Common myeloid progenitor, CD34-positive (primary cell): ENCODE data around the gene SLC7A6.
A peak's percentile ranks its signal among the peaks of the same experiment; 100 is the strongest.

Source experiments
- CTCF ChIA-PET: fragments of 350-600 bp; sonication (Branson Sonifier 250); formaldehyde crosslinking; loops from one replicate; lab custom pipeline; 2021; ENCODE audit warnings: antibody characterized with exemption; lab: Charles Lee
- POLR2A ChIA-PET: fragments of 350-600 bp; sonication (Branson Sonifier 250); formaldehyde crosslinking; loops from one replicate; lab custom pipeline; 2021; ENCODE audit warnings: antibody characterized with exemption; lab: Charles Lee
- DNase-seq, 3 donors: peaks; one replicate each; pipeline versions ENCODE4 v3.0.0 to v3.0.0-alpha.2; 2013
- H3K27ac ChIP-seq, 2 experiments: 1 replicate in 1 of 2; 2 replicates in 1 of 2; pipeline ENCODE4 v1.7.0; 2013; ENCODE audit warnings: inconsistent platforms in 2 of 2, low read length in 2 of 2, mild to moderate bottlenecking in 2 of 2, low read depth in 1 of 2, moderate library complexity in 1 of 2; ENCODE audit not compliant: severe bottlenecking in 2 of 2, insufficient read depth in 1 of 2, poor library complexity in 1 of 2
- H3K27me3 ChIP-seq, 5 experiments: replicated peaks in 2 of 5; 1 replicate in 3 of 5; 2 replicates in 2 of 5; pipeline versions ENCODE4 v1.6.1 to v1.7.0; 2013; ENCODE audit warnings: low read length in 4 of 5, mild to moderate bottlenecking in 2 of 5, moderate library complexity in 2 of 5, inconsistent platforms in 1 of 5; ENCODE audit not compliant: insufficient read depth in 5 of 5, control insufficient read depth in 4 of 5
- H3K36me3 ChIP-seq, 4 experiments: 1 replicate in 2 of 4; 2 replicates in 2 of 4; pipeline versions ENCODE4 v1.6.1 to v1.7.0; 2013; ENCODE audit warnings: low read length in 3 of 4, control low read depth in 1 of 4, mild to moderate bottlenecking in 1 of 4; ENCODE audit not compliant: control insufficient read depth in 4 of 4, insufficient read depth in 4 of 4
- H3K4me1 ChIP-seq, 4 experiments: 1 replicate in 3 of 4; 2 replicates in 1 of 4; pipeline versions ENCODE4 v1.6.1 to v1.7.1; 2013; ENCODE audit warnings: low read length in 3 of 4, mild to moderate bottlenecking in 3 of 4, control low read depth in 1 of 4, inconsistent platforms in 1 of 4, moderate library complexity in 1 of 4; ENCODE audit not compliant: control insufficient read depth in 4 of 4, insufficient read depth in 4 of 4; ENCODE audit errors: control extremely low read depth in 1 of 4
- H3K4me3 ChIP-seq, 7 experiments: 1 replicate in 4 of 7; 2 replicates in 3 of 7; pipeline versions ENCODE4 v1.5.1 to v1.7.0; 2013; ENCODE audit warnings: mild to moderate bottlenecking in 7 of 7, low read length in 6 of 7, moderate library complexity in 6 of 7, inconsistent platforms in 2 of 7, low read depth in 2 of 7, control low read depth in 1 of 7; ENCODE audit not compliant: insufficient read depth in 4 of 7, control insufficient read depth in 1 of 7; ENCODE audit errors: extremely low read depth in 1 of 7
- H3K9me3 ChIP-seq, 5 experiments: 1 replicate in 4 of 5; 2 replicates in 1 of 5; pipeline versions ENCODE4 v1.6.1 to v1.7.1; 2013; ENCODE audit warnings: low read length in 4 of 5, mild to moderate bottlenecking in 2 of 5, inconsistent platforms in 1 of 5, low read depth in 1 of 5, moderate library complexity in 1 of 5; ENCODE audit not compliant: control insufficient read depth in 4 of 5, insufficient read depth in 2 of 5; ENCODE audit errors: control extremely low read depth in 1 of 5
- WGBS: methylation state at CpG from one replicate; pipeline ENCODE4 v1.1.5; 2013; ENCODE audit not compliant: insufficient coverage; 5-methylcytosine and 5-hydroxymethylcytosine counted together

Gene SLC7A6

DNA sequence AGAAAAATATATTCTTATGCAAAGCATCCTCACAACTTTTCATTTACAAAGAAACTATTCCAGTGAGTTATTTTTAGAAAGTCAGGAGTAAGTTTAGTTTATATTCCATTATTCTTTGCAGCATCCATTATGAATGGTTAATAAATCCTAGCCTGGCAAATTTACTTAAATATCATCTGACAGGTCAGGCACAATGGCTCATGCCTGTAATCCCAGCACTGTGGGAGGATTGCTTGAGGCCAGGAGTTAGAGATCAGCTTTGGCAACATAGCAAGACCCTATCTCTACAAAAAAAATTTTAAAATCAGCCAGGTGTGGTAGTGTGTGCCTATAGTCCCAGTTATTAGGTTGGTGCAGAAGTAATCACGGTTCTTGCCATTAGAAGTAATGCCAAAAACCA, 41.3 kb upstream of the SLC7A6 start:
- Histone ChIP-seq H3K36me3 (peaks cover 0 to 23% (median under 1%) of the 10 kb centered on the region in 4 experiments), H3K9me3 (no peaks in the 10 kb centered on the region), H3K27me3 (no peaks in the 10 kb centered on the region), H3K4me3 (no peak overlapping the region), H3K4me1 (peaks cover 0 to 18% (median 13%) of the 10 kb centered on the region in 4 experiments), H3K27ac (no peak overlapping the region)
- POLR2A ChIA-PET: no interaction called here
- DNase-seq: no peak
- CTCF ChIA-PET: no interaction called here
- WGBS: no CpG with 5 or more reads among the region's 1 CpG

DNA sequence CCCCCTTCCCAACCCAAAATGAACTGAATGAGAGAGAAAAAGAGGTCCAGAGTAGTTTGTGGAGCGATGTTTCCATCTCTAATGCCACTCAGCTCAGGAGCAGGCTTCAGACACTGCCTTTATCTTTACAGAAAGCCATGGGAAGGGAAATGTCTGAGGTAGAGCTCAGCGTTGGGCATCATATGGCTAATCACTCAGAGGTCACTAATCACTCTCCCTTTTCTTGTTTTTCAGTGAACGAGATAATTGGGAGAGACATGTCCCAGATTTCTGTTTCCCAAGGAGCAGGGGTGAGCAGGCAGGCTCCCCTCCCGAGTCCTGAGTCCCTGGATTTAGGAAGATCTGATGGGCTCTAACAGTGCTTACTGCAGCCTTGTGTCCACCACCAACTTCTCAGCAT, 38.2 kb upstream of the SLC7A6 start:
- Histone ChIP-seq H3K4me1 (peaks cover 0 to 27% (median 22%) of the 10 kb centered on the region in 4 experiments), H3K9me3 (no peaks in the 10 kb centered on the region), H3K27me3 (no peaks in the 10 kb centered on the region), H3K4me3 (no peak overlapping the region), H3K27ac (peak overlapping the region in 1 of 2 experiments; percentile 23), H3K36me3 (peaks cover 0 to 36% (median 5%) of the 10 kb centered on the region in 4 experiments)
- 89% methylated on average over 3 of the region's 4 CpGs for WGBS
- CTCF ChIA-PET: interaction anchor here (1.1 to 3.3 kb wide), 4 partner anchors 10 to 284 kb away, joined by 3 to 16 read pairs (median 6); no protein-coding TSS in a partner anchor
- no peak for DNase-seq
- POLR2A ChIA-PET: no interaction called here

DNA sequence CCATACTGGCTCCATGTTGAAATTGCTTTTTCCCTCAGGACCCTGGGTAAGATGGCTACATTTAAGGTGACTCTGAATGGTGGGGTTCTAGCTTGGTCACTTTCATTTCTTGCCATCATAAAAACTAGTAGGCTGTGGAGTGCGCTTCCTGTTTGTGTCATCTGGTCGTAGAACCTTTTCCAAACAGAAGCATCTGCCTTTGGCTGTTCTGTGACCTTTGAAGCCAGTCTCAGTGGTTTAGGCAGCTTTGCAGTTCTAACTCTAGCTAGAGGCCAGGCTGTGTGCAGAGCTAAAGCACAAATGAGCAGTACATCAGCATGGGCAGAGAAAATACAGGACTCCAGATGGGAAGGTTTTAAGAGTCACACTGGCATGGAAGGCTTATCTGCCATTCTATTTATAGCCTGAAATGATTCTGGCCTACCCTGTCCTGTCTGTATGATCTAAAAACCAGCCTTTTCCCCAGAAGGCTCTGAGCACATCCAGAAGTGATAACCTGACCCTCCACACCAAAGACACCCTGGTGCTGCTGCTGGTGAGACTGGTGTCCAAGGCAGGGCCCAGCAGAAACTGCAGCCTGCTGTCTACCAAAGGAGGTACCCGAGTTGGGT, 37.0 kb upstream of the SLC7A6 start:
- no peak for DNase-seq
- H3K27me3 ChIP-seq: no peaks in the 10 kb centered on the region
- peak overlapping the region in 1 of 7 experiments; percentile 9 for H3K4me3 ChIP-seq
- no peaks in the 10 kb centered on the region for H3K9me3 ChIP-seq
- ChIA-PET CTCF (interaction anchor here (0.8 to 3.3 kb wide), 12 partner anchors 10 to 343 kb away, joined by 3 to 16 read pairs (median 4); partner anchors contain the start of gene NRN1L), POLR2A (interaction anchor here (0.6 kb wide), 1 partner anchor 187 kb away, joined by 4 read pairs; no protein-coding TSS in a partner anchor)
- WGBS: 50% methylated on average over 2 of the region's 3 CpGs
- H3K4me1 ChIP-seq: peaks cover 0 to 27% (median 22%) of the 10 kb centered on the region in 4 experiments
- peak overlapping the region in 1 of 2 experiments; percentile 67 for H3K27ac ChIP-seq
- H3K36me3 ChIP-seq: peaks cover 0 to 38% (median 13%) of the 10 kb centered on the region in 4 experiments

DNA sequence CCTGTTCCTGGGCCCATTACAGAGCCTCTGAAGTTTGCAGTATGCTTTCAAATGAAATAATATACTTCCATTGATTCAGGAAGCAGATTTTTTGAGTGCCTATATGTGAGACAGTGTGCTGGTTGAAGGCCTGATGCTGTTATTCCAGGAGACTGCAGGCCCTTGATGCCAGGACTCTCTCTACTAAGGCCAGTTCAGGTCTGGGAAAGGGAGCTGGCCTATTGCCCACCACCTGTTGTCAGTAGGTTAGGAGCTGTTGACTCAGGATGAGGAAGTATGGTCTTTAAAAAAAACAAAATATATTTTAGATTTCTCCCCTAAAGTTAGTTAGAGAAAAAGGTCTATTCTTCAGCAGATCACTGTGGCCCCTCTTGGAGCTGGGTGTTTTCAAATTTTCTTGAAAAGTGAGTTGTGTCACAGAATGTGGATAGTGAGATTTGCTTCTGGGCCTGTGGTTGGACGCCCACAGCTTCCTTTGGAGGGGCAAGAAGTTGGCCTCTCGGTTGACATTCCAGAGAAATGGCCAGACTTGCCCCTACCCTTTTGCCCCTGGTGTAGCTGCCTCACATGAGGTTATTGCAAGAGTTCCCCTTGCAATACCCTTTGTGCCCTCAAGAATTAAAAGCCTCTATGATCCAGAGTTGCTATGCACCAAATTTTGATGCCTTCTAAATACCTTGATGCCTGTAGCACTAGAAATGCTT, 36.3 kb upstream of the SLC7A6 start:
- 31% methylated on average over 2 of the region's 2 CpGs for WGBS
- DNase-seq: peak in 2 of 3 donors; percentile 40 to 47
- ChIA-PET POLR2A (interaction anchor here (0.6 kb wide), 3 partner anchors 10 to 182 kb away, joined by 3 to 6 read pairs (median 3); no protein-coding TSS in a partner anchor), CTCF (interaction anchor here (0.7 to 3.3 kb wide), 25 partner anchors 8 to 411 kb away, joined by 3 to 16 read pairs (median 3); partner anchors contain the start of gene NRN1L)
- Histone ChIP-seq H3K4me1 (peaks cover 0 to 27% (median 22%) of the 10 kb centered on the region in 4 experiments), H3K27ac (peak overlapping the region; percentile 33 to 67), H3K4me3 (no peak overlapping the region), H3K36me3 (peaks cover 0 to 38% (median 13%) of the 10 kb centered on the region in 4 experiments), H3K9me3 (no peaks in the 10 kb centered on the region), H3K27me3 (no peaks in the 10 kb centered on the region)

DNA sequence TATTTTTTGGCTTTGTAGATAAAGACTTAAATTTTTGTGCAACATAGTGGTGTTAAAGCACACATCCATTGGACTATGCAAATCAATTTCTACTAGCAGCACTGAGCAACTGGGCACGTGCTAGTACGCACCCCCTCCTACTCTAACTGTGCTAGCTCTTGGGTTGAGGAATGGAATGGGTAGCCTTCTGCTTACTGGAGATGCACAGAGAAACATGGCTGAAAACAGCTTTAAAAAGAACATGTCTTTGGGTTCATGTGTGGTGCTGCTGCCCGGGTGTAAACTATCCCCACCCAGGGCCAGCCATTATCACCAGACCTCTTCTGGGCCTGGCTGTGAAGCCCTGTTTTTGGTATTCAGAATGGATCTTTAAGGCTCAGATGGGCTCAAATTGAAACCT, 35.7 kb upstream of the SLC7A6 start:
- H3K9me3 ChIP-seq: no peaks in the 10 kb centered on the region
- peaks cover 0 to 38% (median 13%) of the 10 kb centered on the region in 4 experiments for H3K36me3 ChIP-seq
- no peak for DNase-seq
- peaks cover 0 to 27% (median 22%) of the 10 kb centered on the region in 4 experiments for H3K4me1 ChIP-seq
- POLR2A ChIA-PET: interaction anchor here (0.6 kb wide), 3 partner anchors 9 to 183 kb away, joined by 3 to 6 read pairs (median 3); no protein-coding TSS in a partner anchor
- no peak overlapping the region for H3K4me3 ChIP-seq
- CTCF ChIA-PET: interaction anchor here (0.7 to 3.3 kb wide), 23 partner anchors 8 to 412 kb away, joined by 3 to 16 read pairs (median 4); partner anchors contain the start of gene NRN1L
- 100% methylated on average over 2 of the region's 3 CpGs for WGBS
- no peaks in the 10 kb centered on the region for H3K27me3 ChIP-seq
- no peak overlapping the region for H3K27ac ChIP-seq

DNA sequence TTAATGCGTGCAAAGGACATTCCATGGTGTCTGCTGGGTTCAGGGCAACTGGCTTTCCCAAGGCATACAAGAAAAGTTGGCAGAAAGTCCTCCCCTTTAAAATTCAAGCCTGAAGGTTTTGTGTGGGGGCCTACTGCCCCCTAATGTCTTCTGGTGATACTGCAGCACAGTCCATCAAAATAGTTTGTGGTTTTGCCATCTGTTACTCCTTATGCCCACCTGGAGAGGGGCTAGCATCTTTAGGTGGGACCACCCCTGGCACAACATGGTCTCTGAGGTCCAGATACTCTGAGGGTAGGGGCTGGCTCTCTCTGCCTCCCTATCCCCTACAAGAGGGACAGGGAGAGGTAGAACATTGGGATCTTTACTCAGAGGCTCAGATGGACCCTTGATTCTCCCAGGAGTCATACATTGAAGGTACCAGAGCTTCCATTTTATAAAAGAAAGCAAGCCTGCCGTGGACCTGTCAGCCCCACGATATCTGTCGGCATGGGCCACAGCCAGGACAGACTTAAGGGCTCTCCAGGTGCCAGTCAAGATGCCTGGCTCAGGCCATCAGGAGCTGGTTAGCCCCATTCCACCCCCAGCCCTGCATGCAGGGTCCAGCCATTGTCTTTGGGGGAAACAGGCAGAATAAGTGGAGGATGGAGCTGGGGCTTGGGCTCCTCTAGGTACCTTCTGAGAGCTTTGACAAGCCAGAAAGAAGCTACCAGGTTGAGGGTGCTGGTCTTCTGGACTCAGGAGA, 34.7 kb upstream of the SLC7A6 start:
- Histone ChIP-seq H3K9me3 (no peaks in the 10 kb centered on the region), H3K36me3 (peaks cover 0 to 38% (median 13%) of the 10 kb centered on the region in 4 experiments), H3K4me1 (peaks cover 0 to 35% (median 29%) of the 10 kb centered on the region in 4 experiments), H3K27me3 (no peaks in the 10 kb centered on the region), H3K4me3 (no peak overlapping the region), H3K27ac (no peak overlapping the region)
- peak; percentile 48 to 74 (median 67) for DNase-seq
- ChIA-PET POLR2A (no interaction called here), CTCF (interaction anchor here (0.7 to 1.6 kb wide), 17 partner anchors 8 to 385 kb away, joined by 3 to 9 read pairs (median 4); partner anchors contain the start of gene PLA2G15)
- 94% methylated on average over 4 of the region's 4 CpGs for WGBS
